Large intestine (tissue), 3 donors: ENCODE results near the gene RBMX. TPM values are rescaled to one million over a fixed set of nuclear protein-coding genes. Genes with fewer than 3 reads are reported as not detected.
"Not testable (repeated sequence)": the region's sequence is repeated elsewhere in the genome, so short reads cannot be mapped to it uniquely, and the experiment has no call there.

Experiments
- DNase-seq, 2 donors: peaks; one replicate each; pipeline versions ENCODE4 v3.0.0 to v3.0.0-alpha.2; 2013
- H3K27ac ChIP-seq: one replicate; pipeline ENCODE4 v1.5.1; 2013; ENCODE audit warnings: low read length
- H3K27me3 ChIP-seq: 2 replicates; pipeline ENCODE4 v1.6.1; 2013; ENCODE audit warnings: low read length; ENCODE audit not compliant: control insufficient read depth, insufficient read depth
- H3K36me3 ChIP-seq: 2 replicates; pipeline ENCODE4 v1.6.1; 2013; ENCODE audit warnings: low read length; ENCODE audit not compliant: control insufficient read depth, insufficient read depth
- H3K4me1 ChIP-seq: one replicate; pipeline ENCODE4 v1.6.1; 2013; ENCODE audit warnings: low read length; ENCODE audit not compliant: control insufficient read depth, insufficient read depth
- H3K4me3 ChIP-seq: one replicate; pipeline ENCODE4 v1.5.1; 2013; ENCODE audit warnings: low read length
- H3K9me3 ChIP-seq: one replicate; pipeline ENCODE4 v1.6.1; 2013; ENCODE audit warnings: mild to moderate bottlenecking, low read depth, low read length, moderate library complexity; ENCODE audit not compliant: control insufficient read depth
- WGBS: methylation state at CpG from one replicate; pipeline ENCODE4 v1.1.5; 2013; ENCODE audit warnings: low lambda C conversion rate; ENCODE audit not compliant: insufficient coverage; 5-methylcytosine and 5-hydroxymethylcytosine counted together
- polyA plus RNA-seq: library from polyadenylated mRNA; unstranded; fragments of 120-200 nt; gene quantifications from one replicate; pipeline ENCODE4 v1.2.1, GENCODE V29; 2013

RBMX gene
- polyA plus RNA-seq, 1 donor = 255 TPM

GRCh38 chrX:136909119-136909705, 28.7 kb upstream of the RBMX start:
- peak; percentile 58 to 75 for DNase-seq
- Histone ChIP-seq H3K4me1 (no peaks in the 10 kb centered on the region), H3K27ac (peak overlapping the region; percentile 87), H3K27me3 (no peaks in the 10 kb centered on the region), H3K9me3 (no peaks in the 10 kb centered on the region), H3K4me3 (peak overlapping the region; percentile 81), H3K36me3 (no peaks in the 10 kb centered on the region)
- WGBS = no CpG with 5 or more reads among the region's 47 CpGs

DNA sequence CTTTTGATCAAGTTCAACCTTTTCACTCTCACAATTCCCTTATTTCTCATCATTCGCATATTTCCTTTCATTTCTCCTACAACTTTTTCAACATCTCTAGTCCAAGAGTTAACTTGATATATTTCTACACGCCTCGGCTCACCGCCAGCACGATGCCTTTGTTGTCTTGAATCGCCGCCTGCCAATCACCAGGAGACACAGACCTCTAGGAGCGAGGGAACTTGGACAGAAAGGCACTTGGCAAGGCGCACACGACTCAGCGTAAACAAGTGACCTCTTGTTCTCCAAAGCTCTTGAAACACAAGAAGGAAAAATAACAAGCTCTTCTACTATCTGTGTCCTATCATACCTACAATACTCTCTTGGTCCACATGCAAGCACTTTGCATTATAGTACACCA, 27.1 kb upstream of the RBMX start:
- H3K4me1 ChIP-seq = no peaks in the 10 kb centered on the region
- H3K9me3 ChIP-seq = no peaks in the 10 kb centered on the region
- 100% methylated on average over 1 of the region's 11 CpGs for WGBS
- no peaks in the 10 kb centered on the region for H3K27me3 ChIP-seq
- H3K27ac ChIP-seq = no peak overlapping the region
- DNase-seq = no peak
- no peaks in the 10 kb centered on the region for H3K36me3 ChIP-seq
- no peak overlapping the region for H3K4me3 ChIP-seq

DNA sequence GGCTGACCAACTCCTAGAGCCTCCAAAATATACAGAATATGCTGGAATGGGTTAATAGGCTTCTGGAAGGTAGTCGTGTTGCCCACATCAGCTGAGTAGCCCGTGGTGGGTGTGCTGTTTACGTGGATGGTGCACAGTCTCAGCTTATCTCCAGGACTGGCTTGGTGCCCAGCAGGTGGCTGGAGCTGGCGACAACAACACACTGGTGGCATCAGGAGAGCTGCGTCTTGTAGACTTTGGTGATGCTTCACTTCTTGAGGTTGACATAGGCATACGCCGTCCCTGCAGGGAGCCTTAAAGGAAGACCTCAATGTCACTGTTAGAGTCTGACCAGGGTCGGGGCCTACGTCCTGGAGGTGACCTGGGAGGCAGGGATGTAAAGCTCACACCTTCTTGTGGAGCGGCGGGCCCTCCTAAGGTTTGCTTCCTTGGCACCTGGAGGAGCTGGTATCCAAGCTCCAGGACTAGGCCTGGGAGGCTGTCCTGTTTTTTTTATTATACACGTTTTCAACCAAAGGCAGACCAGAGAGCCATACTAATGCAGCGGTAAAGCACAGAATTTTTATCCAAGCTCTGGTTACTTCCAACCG, 26.5 kb upstream of the RBMX start:
- H3K36me3 ChIP-seq = no peaks in the 10 kb centered on the region
- H3K4me3 ChIP-seq = no peak overlapping the region
- WGBS = no CpG with 5 or more reads among the region's 14 CpGs
- H3K27ac ChIP-seq = no peak overlapping the region
- H3K9me3 ChIP-seq = no peaks in the 10 kb centered on the region
- H3K4me1 ChIP-seq = no peaks in the 10 kb centered on the region
- DNase-seq = no peak
- H3K27me3 ChIP-seq = no peaks in the 10 kb centered on the region

GRCh38 chrX:136904067-136904466, 23.5 kb upstream of the RBMX start:
- H3K27ac ChIP-seq, H3K9me3 ChIP-seq, DNase-seq, H3K27me3 ChIP-seq, H3K36me3 ChIP-seq, H3K4me3 ChIP-seq, H3K4me1 ChIP-seq: not testable (repeated sequence)
- no CpG with 5 or more reads among the region's 4 CpGs for WGBS

DNA sequence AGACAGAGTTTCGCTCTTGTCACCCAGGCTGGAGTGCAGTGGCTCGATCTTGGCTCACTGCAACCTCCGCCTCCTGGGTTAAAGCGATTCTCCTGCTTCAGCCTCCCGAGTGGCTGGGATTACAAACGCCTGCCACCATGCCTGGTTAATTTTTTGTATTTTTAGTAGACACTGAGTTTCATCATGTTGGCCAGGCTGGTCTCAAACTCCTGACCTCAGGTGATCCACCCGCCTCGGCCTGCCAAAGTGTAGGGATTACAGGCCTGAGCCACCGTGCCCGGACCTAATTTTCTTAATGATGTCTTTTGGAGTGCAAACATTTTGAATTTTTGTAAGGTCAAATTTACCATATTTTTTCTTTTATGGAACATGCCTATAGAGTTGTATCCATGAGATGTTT, 19.5 kb upstream of the RBMX start:
- not testable (repeated sequence) for DNase-seq, H3K9me3 ChIP-seq
- no CpG with 5 or more reads among the region's 10 CpGs for WGBS

DNA sequence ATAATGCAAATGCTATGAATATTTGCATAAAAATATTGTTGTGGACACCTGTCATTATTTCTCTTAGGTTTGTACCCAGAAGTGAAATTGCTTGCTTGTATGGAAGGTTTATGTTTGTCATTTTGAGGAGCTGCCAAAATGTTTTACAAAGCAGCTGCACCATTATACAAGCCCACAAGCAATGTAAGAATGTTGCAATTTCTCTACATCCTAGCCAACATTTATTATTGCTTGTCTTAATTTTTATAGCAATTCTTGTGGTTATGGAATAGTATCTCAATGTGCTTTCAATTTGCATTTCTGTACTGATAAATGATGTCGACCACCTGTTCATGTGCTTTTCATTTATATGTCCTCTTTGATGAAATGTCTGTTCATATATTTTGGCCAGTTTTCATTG, 18.7 kb upstream of the RBMX start:
- Histone ChIP-seq H3K27me3 (no peaks in the 10 kb centered on the region), H3K4me1 (no peaks in the 10 kb centered on the region), H3K27ac (no peak overlapping the region), H3K9me3 (no peaks in the 10 kb centered on the region), H3K36me3 (no peaks in the 10 kb centered on the region), H3K4me3 (no peak overlapping the region)
- no peak for DNase-seq
- WGBS = no CpG with 5 or more reads among the region's 1 CpG

More for the DNA sequence above, 19.5 kb upstream of the RBMX start:
- H3K27me3 ChIP-seq, H3K36me3 ChIP-seq, H3K4me3 ChIP-seq, H3K4me1 ChIP-seq, H3K27ac ChIP-seq: not testable (repeated sequence)

- H3K27me3 ChIP-seq, H3K4me3 ChIP-seq, DNase-seq, H3K27ac ChIP-seq, H3K4me1 ChIP-seq, H3K36me3 ChIP-seq, H3K9me3 ChIP-seq: not testable (repeated sequence)
- no CpG with 5 or more reads among the region's 7 CpGs for WGBS
Observed at GRCh38 chrX:136898752-136899151, 18.2 kb upstream of the RBMX start.

GRCh38 chrX:136896121-136896914, 15.8 kb upstream of the RBMX start:
- Histone ChIP-seq H3K36me3 (no peaks in the 10 kb centered on the region), H3K4me1 (no peaks in the 10 kb centered on the region), H3K4me3 (no peak overlapping the region), H3K27me3 (no peaks in the 10 kb centered on the region), H3K9me3 (no peaks in the 10 kb centered on the region), H3K27ac (no peak overlapping the region)
- no peak for DNase-seq
- WGBS = no CpG with 5 or more reads among the region's 7 CpGs

DNA sequence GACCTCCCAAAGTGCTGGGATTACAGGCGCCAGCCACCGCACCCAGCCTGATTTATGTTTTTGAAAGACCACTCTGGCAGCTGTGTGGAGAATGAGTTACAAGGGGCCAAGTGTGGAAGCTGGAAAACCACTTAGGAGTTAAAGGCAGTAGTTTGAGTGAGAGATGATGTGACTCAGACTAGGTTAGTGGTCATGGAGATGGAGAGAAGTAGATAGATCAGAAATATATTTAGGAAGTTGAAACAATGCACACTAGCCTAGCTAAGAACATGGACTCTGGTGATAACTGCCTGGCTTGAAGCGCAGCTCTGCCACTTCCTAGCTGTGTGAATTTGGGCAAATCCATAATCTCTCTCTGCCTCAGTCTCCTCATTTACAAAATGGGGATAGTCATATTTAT, 11.9 kb upstream of the RBMX start:
- Histone ChIP-seq H3K4me1 (no peaks in the 10 kb centered on the region), H3K9me3 (no peaks in the 10 kb centered on the region), H3K27ac (no peak overlapping the region), H3K27me3 (no peaks in the 10 kb centered on the region), H3K4me3 (no peak overlapping the region), H3K36me3 (no peaks in the 10 kb centered on the region)
- no peak for DNase-seq
- no CpG with 5 or more reads among the region's 3 CpGs for WGBS

DNA sequence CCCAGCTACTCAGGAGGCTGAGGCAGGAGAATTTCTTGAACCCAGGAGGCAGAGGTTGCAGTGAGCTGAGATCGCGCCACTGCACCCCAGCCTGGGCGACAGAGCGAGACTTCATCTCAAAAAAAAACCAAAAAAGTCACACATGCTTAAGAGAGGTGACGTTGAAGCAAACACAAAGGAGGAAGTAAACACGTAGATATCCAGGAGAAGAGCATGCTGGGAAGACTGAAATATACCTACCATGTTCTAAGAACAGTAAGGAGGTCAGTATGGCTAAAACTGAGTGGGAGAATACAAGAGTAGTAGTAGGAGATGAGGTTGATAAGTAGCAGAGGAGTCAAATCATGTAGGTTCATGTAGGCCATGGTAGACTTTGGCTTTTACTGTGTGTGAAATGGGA, 10.1 kb upstream of the RBMX start:
- not testable (repeated sequence) for H3K27ac ChIP-seq, H3K9me3 ChIP-seq, H3K27me3 ChIP-seq, H3K36me3 ChIP-seq, H3K4me1 ChIP-seq, H3K4me3 ChIP-seq, DNase-seq
- no CpG with 5 or more reads among the region's 6 CpGs for WGBS
